Measurements from ENCODE around the gene KCNMA1.

Gene KCNMA1

GRCh38 chr10:77186936-77187335, 450.7 kb downstream of the KCNMA1 start:
- DNase-seq (ENCODE audit: low read depth in 2 of 2) = no peak

GRCh38 chr10:77185696-77186095, 451.9 kb downstream of the KCNMA1 start:
- DNase-seq (ENCODE audit: low read depth in 2 of 2) = no peak

DNA sequence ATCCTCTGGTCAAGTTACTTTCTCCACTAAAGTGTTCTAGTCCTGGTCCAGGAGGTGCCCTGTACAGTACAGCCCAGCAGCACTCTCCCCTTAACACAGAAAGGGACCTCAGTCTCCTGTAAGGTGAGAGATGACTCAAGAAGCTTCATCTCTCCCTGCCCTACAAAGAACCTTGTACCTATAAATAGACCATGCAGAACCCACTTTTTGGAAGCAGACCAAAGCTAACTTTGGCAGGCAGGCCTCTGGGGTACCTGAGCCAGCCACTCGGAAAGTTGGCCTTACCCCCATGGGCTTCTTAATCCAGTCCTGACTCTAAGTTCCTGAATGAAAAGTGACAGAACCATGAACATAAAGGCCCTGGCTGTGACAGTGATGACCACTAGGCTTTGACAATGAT, 454.8 kb downstream of the KCNMA1 start:
- no peak for DNase-seq (ENCODE audit: low read depth in 2 of 2)

DNA sequence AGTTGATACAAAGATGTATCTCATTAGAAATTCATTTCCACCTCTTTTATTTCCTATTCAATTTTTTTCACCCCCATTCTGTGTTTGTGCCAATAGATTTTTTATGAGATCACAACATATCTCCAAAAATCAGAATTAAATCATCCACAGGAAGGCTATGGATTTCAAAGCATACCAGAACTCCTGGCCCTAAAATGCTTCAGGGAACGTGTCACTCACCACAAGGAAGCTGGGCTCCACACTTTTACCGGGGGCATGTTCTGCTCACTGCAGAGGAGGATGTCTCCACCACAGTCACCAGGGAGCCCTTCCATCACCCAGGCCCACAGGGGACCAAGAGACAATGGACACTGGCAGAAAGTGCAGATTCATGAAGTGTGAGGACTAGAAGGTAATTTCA, 456.8 kb downstream of the KCNMA1 start:
- no peak for DNase-seq (ENCODE audit: low read depth in 2 of 2)

DNA sequence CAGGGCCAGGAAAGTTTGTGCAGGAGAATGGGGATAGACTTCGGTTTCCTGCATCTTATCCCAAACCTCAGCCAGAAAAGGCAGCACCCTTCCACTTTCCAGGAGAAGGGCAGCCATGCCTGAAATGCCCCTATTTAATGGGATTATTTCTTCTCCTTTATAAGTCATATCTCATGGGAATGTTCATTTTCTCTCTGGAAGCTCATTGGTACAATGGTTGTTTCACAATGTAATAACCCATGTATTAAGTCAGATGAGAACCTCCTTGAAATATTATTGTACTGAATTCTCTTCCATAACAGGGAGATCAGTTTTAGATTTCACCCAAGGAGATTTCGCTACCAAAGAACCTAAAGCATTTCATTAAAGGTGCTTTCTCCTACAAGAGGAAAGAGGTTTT, 457.5 kb downstream of the KCNMA1 start:
- DNase-seq (ENCODE audit: low read depth in 2 of 2) = no peak

DNA sequence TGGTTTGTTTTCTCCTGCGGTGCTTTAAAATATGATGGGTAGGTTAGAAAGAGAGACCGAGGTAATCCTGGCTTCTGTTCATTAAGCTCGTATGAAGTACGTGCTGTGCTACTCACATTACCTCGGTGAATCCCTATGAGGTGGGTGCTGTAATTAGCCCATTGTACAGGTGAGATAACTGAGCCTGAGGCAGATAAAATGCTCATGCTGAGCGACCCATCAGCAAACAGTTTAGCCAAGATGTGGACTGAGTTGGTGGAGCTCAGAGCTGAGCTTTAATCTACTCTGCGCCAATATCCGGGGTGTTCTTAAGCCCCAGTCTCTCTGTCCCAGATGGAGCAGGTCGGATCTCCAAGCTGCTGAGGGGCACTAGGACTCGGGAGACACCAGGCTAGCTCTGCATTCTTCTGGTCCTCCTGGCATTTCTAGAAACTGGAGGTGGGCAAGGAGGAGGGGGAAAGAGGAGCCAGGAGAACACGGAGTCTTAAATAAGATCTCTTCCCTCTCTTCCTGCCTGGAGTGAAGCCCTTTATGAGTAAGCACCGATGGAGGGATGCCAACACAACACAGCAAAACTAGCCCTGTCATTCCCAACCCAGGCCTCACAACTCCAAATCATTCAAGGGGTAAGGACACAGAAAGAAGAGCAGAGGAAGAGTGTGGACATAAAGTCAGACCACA, 458.5 kb downstream of the KCNMA1 start:
- DNase-seq (ENCODE audit: low read depth in 2 of 2) = peak; percentile 87

DNA sequence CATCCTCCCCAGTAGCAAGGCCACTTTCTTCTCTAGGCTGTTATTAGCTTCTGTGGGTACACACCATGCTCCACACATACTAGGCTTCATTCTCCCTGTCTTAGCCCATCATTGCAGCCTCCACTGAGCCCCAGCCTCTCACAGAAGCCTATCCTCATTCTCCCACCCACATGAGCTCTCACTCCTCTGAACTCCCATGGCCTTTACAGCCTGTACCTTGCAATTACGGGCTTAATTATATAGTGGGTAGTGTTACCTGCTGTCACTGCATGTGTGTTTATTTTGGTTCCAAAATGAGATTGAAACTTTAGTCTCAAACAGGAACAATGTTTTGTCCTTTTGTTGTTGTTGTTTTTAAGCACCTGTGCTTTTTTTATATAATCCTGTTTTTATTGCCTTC, 460.0 kb downstream of the KCNMA1 start:
- DNase-seq (ENCODE audit: low read depth in 2 of 2) = no peak

GRCh38 chr10:77177161-77177560, 460.4 kb downstream of the KCNMA1 start:
- DNase-seq (ENCODE audit: low read depth in 2 of 2) = no peak

DNA sequence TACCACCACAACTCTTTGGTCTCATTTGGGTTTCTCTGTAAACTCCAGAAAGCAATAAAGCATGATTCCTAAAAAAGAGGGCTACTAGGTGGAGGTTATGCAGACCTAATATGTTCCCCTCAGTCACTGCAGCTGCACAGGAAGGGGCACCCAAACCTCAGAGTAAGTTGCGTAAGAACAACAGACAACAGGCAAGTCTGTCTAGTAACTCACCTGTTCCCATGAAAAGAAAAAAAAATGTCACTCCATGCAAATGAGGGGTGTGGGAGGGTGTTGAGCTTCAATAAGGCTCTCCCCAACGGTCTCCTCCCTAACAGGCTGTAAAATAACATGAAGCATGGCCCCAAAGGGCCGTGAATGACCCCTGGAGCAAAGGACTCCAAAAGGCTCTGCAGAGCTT, 461.4 kb downstream of the KCNMA1 start:
- DNase-seq (ENCODE audit: low read depth in 2 of 2) = no peak

DNA sequence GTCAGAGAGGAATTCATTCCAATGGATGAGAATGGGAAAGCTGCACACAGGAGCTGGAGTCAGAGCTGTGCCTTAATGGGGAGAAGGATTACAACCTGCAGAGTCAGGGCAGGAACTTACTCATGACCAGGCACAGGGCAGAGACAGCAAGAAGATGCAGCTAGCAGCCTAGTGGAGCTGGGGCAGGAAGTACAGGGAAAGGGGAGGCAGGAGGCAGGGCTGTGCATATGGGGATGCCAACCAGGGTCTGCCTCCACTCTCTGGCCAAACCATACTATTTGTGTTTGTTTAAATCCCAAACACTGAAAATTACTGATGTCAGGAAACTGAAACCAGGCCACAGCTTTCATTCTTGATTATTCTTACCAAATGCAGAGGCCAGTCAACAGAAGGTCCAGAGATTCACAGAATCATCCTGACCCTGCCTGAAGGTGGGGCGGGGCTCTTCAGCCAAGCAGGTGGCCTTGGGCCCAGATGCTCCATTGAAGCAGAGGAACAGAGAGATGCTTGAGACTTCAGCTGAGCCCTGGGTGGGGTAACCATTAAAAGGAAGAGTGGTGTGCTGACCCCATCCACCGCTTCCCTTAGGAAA, 461.9 kb downstream of the KCNMA1 start:
- no peak for DNase-seq (ENCODE audit: low read depth in 2 of 2)

DNA sequence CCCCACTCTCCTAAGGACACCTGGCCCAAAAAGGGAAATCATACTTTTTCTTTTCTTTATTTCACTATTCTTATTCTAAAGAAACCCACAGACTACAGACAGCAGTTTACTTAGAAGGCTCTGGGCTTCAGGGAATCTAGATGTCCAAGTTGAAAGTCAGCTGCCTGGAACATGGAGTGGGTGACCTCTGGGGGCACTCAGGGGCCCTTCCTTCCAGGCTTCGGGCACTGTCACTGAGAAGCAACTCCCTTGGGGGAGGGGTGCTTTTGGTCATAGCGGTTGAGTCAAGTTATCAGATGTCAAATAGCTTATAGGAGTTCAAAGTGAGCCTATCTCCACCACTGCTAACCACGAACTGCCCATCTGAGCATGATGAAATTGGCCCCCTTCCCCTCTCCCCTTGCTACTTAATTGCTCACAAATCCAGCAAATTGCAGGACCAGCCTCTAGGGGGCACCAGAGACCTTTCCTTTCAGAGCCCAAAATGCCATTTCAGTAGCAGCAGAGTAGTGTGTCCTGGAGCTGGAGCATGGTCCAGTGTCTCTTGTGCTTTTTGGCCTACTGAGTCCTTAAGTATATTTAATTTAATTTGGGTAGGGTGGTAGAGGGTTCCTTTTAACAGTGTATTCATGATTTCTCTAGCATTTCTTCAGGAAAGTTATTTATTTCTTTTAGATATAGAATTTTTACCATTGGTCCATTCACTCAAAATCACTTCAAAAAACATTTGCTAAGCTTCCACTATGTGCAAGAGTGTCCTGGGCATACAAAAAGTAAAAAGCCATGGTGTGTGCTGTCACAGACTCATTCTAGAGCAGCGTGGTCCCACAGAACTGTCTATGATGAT, 463.8 kb downstream of the KCNMA1 start:
- no peak for DNase-seq (ENCODE audit: low read depth in 2 of 2)

GRCh38 chr10:77172086-77172485, 465.5 kb downstream of the KCNMA1 start:
- no peak for DNase-seq (ENCODE audit: low read depth in 2 of 2)

DNA sequence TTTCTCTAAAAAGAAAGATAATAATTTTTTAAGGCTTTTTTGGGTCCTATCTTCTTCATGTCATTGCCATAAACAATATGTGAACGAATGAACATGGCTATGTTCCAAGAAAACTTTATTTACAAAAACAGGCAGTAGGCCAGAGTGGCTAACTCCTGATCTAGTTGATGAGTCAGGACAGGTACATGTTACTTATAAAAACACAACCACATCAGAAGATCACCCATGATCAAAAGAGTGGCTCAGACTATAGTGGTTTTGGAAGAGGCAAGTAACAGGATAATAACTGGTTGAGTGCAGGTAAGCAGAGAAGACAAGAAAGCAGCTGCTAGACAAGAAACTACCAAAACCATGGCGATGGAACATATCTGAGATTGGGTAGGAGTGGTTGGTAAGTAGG, 468.7 kb downstream of the KCNMA1 start:
- no peak for DNase-seq (ENCODE audit: low read depth in 2 of 2)

DNA sequence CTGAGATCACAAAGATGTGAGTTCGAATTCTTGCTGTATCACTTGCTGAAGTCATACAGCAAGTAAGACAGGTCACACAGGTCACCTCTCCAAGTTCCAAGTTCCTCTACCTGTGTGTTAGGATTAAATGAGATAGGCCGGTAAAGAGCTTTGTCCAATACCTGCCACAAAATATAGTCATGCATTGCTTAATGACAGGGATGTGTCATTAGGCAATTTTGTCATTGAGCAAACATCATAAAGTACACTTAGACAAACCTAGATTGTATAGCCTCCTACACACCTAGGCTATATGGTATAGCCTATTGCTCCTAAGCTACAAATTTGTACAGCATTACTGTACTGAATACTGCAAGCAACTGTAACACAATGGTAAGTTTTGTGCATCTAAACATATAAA, 469.4 kb downstream of the KCNMA1 start:
- DNase-seq (ENCODE audit: low read depth in 2 of 2) = no peak

GRCh38 chr10:77165445-77166208, 472.0 kb downstream of the KCNMA1 start:
- no peak for DNase-seq (ENCODE audit: low read depth in 2 of 2)

DNA sequence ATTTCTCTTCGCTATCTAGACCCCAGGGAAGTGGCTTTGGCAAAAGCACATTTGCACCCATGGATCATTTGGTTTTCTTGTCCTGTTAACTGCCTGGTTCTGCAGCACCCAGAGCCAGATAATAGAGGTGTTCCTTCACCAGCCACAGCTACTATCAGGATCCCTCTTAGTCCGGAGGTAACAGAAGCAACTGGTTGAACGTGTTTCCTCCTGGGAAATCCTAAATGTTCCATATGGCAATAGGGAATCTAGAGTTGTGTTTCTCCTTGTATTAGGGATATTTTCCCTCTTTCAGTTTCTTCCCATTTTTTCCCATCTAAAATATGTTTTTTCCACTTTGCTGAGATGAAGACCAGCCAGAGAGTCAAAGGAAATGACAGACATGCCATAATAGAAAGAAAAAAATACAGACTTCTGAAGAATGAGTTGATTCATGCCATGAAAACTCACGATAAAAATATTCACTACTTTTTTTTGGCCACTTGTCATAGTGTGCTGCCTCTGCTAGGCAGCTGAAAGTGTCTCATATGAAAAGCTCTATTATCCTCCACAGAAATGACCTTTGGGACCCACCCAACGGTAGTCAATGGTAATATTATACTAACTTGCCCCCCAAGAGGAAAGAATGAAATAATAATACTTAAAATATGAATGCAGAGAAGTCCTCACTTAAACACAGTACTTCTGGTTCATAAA, 472.8 kb downstream of the KCNMA1 start:
- no peak for DNase-seq (ENCODE audit: low read depth in 2 of 2)

GRCh38 chr10:77163670-77164348, 473.8 kb downstream of the KCNMA1 start:
- peak; percentile 73 to 79 for DNase-seq (ENCODE audit: low read depth in 2 of 2)

DNA sequence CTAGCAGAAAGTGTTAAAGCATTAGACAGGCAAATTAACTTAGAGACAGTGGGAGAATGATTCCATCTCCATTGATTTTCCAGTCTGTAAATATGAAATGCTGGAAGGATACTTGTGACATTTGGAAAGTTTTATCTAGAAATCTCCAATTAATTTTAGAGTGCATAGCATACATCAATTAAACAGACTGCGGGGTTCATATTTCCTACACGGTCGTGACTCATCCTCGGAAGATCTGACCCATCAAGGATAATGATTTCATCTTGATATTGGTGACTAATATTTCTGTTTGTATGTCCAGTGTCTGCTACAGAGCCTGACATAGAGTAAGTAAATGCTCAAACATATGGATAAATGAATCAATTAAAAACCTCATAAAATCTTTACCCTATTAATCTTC, 474.9 kb downstream of the KCNMA1 start:
- DNase-seq (ENCODE audit: low read depth in 2 of 2) = no peak

DNA sequence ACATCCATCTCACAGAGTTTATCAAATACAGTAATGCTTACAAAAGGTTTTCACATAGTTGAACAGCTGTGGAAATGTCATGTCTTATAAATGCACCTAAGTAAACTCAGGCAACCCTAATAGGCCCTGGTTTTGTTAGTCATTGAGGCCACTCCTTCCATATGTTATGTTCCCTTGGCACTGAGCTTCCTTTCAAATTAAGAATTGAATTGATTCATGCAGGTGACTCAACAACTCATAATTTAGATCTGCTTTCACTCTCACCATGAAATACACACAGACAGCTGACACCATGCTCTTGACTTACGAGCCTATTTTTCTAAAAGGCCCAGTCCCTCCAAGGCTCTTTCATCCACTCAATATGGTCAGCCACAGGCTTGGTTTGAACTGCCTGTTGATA, 476.9 kb downstream of the KCNMA1 start:
- DNase-seq (ENCODE audit: low read depth in 2 of 2) = peak; percentile 75 to 82

DNA sequence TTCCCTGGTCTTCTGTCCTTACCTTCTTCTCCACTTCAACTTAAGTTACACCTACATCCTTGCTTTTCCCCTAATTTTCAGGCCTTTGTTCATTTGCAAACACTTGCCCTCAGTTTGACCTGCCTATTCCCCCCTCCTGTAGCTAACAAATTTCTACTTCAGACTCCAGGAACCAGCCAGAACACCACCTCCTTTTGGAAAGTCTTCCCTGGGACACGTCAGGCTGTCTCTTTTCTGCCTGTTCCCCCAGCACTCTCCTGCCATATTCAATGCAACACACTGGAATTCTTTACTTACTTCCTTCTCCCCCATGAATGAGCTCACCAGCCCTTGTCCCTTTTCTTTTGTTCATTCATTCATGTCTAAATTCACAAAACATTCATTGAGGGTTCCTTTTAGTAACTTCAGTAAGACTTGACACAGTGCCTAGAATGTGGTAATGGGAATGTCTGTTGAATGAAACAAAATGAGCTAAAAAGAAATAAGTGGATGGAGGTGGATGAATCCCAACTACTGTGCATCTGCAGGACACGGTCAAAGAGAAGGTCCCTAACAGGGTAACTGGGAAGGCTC, 478.0 kb downstream of the KCNMA1 start:
- no peak for DNase-seq (ENCODE audit: low read depth in 2 of 2)

GRCh38 chr10:77158666-77159065, 478.9 kb downstream of the KCNMA1 start:
- no peak for DNase-seq (ENCODE audit: low read depth in 2 of 2)
